T-helper 1 cell treated with Interleukin-12 subunit alpha and Interleukin-12 subunit beta and Interleukin-4 antibody, amounts not matched to agents 30 ng/mL and 1 ng/mL, for 36 hours (primary cell): ENCODE measurements around the gene FLCN. TPM values are rescaled to one million over a fixed set of nuclear protein-coding genes. Genes with fewer than 3 reads are reported as not detected.

ENCODE experiments used
- intact Hi-C: fragments of 100-400 bp; cut with micrococcal nuclease; formaldehyde crosslinking; loops from one replicate; pipeline ENCODE4 v1.15.1; 2024
- total RNA-seq: library from RNA; stranded (reverse); gene quantifications from 2 replicates; pipeline ENCODE4 v1.2.3, GENCODE V29; 2022

The FLCN gene
- total RNA-seq, 1 donor from 2014 or later, result 77.2 TPM

DNA sequence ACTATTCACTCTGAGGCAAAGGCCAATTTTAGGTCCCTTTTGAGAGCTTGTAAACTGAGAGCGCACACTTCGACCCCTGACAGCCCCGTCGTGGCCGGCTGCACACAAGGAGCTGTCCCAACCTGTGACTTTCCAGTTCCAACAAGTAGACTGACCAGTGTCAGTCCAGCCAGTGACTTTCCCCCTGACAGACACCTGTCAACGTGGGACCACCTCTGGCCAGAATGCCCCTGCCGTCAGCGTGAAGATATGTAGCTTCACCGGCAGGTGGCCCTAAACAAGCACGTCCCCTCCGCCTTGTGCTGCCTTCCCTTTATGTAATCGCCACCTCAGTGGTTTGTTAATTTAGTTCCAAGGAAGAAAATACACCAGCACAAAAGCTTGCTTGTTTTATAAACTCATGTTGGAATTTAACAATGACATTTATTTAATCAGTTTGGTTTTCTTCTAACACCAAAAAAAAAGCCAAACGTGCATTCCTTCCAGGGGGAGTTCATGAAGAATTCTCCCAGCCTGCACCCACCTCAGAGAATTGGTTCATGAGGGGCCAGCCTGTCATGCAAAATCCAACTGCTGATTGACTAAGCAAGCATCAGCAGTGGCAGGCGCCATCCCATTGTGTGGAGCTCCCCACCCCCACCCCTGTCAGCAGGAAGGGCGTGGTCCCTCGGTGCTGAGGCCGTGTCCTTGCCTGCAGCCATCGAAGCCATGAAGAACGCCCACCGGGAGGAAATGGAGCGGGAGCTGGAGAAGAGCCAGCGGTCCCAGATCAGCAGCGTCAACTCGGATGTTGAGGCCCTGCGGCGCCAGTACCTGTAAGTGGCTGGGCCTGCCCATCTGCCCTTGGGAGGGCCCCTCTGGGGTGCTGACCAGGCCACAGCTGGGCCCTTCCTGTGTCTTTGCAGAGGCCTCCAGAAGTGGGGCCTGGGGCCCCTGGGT lies 64.7 kb downstream of the FLCN start:
- intact Hi-C loops, result loop anchor here (10.0 kb wide), 1 partner anchor 303 kb away; the partner anchor contains the start of gene MED9

- intact Hi-C loops, result loop anchor here (10.0 kb wide), 1 partner anchor 304 kb away; the partner anchor contains the start of gene MED9
These were observed 65.8 kb downstream of the FLCN start for GRCh38 chr17:17171186-17171585.

- intact Hi-C loops, result loop anchor here (10.0 kb wide), 1 partner anchor 304 kb away; the partner anchor contains the start of gene MED9
These were observed 66.5 kb downstream of the FLCN start for GRCh38 chr17:17170346-17170985.

GRCh38 chr17:17169396-17169795 lies 67.6 kb downstream of the FLCN start:
- intact Hi-C loops, result no loop called here

DNA sequence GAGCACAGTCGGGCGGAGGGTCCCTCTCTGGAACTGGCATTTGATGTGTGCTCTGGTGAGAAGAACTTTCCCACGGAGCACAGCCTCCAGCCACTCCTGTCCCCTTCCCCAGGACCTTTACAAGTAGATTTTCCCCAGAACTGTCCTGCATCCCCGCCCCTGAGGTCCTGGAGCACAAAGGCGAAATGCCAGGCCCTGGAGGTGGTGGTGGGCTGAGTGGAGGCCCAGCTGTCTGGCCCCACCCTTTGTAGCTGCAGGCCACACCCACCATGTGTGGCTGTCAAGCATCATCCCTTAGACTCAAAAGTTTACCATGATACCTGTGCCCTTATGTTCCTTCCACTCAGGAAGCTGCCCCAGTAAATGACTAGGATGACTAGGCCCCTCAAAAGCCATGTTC lies 68.6 kb downstream of the FLCN start:
- intact Hi-C loops, result no loop called here

GRCh38 chr17:17167986-17168385 lies 69.0 kb downstream of the FLCN start:
- intact Hi-C loops, result no loop called here

GRCh38 chr17:17167356-17167755 lies 69.6 kb downstream of the FLCN start:
- intact Hi-C loops, result no loop called here

GRCh38 chr17:17166446-17166845 lies 70.5 kb downstream of the FLCN start:
- intact Hi-C loops, result no loop called here

DNA sequence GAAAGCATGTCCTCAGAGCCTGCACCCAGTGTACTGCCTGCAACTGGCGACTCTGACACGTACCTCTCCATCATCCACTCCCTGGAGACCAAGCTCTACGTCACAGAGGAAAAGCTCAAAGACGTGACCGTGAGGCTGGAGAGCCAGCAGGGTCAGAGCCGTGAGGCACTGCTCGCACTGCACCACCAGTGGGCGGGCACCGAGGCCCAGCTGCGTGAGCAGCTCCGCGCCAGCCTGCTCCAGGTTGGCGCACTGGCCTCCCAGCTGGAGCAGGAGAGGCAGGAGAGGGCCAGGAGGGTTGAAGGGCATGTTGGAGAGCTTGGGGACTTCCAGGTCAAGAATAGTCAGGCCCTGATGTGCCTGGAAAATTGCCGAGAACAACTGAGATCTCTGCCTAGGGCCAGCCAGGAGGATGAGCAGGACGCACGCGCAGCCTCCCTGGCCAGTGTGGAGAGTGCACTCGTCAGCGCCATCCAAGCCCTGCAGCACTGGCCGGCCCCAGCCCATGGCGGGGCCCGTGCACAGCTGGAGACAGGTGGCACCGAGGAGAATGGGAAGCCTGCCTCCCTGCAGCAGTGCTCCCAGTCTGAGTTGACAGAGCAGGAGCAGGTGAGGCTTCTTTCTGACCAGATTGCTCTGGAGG lies 71.2 kb downstream of the FLCN start:
- intact Hi-C loops, result no loop called here

GRCh38 chr17:17164676-17165075 lies 72.3 kb downstream of the FLCN start:
- intact Hi-C loops, result no loop called here

GRCh38 chr17:17164156-17164555 lies 72.8 kb downstream of the FLCN start:
- intact Hi-C loops, result no loop called here

Other genes with a start within 250 kb of the FLCN start
- gene MPRIP, start 194.7 kb downstream of the FLCN start, total RNA-seq, result 212 and 219 TPM in 2 replicates
- 9.2 and 9.8 TPM in 2 replicates for gene PLD6, start 30.8 kb downstream of the FLCN start, total RNA-seq
- gene COPS3, start 44.1 kb upstream of the FLCN start, total RNA-seq, result 92.4 and 95.8 TPM in 2 replicates
- 3.2 and 3.5 TPM in 2 replicates for gene NT5M, start 66.2 kb upstream of the FLCN start, total RNA-seq
- gene MED9, start 239.8 kb upstream of the FLCN start, total RNA-seq, result 12.7 and 13.5 TPM in 2 replicates